IMR-90 (cell line): ENCODE measurements around the gene PDK1. TPM values are rescaled to one million over a fixed set of nuclear protein-coding genes. Genes with fewer than 3 reads are reported as not detected.

Experiments
- ATAC-seq: fragments of 200-7000 bp; cut with Tn5 transposase; 2 replicates; pipeline ENCODE4 v1.9.1; 2020; ENCODE audit warnings: low read depth, mild to moderate bottlenecking, moderate library complexity
- BruUV-seq: library from RNA; stranded (reverse); fragments of 400-500 nt; replicated peaks from 2 replicates; lab custom pipeline; 2021; lab: Mats Ljungman, UMichigan
- CTCF ChIA-PET: fragments of 300-600 bp; formaldehyde crosslinking; extraction: SDS; loops from one replicate; lab custom pipeline; 2021; ENCODE audit warnings: antibody characterized with exemption; lab: Yijun Ruan, JAX
- POLR2A ChIA-PET: fragments of 300-600 bp; sonication (Branson Sonifier 250); formaldehyde crosslinking; loops from one replicate; lab custom pipeline; 2022; ENCODE audit warnings: antibody characterized with exemption; ENCODE audit not compliant: unreplicated experiment; lab: Charles Lee
- DNase-seq: peaks from one replicate; pipeline ENCODE4 v3.0.0; 2013
- H2AFZ ChIP-seq: replicated peaks from 2 replicates; pipeline ENCODE3; 2013; ENCODE audit warnings: low read length, mild to moderate bottlenecking; ENCODE audit not compliant: poor library complexity
- H2AK5ac ChIP-seq: 2 replicates; pipeline ENCODE4 v1.6.1; 2013; ENCODE audit warnings: low read depth, low read length, inconsistent platforms
- H2AK9ac ChIP-seq: replicated peaks from 2 replicates; pipeline ENCODE3; 2013; ENCODE audit warnings: mild to moderate bottlenecking, low read depth, low read length, moderate library complexity; ENCODE audit not compliant: poor library complexity
- H2BK120ac ChIP-seq: 2 replicates; pipeline ENCODE4 v1.6.1; 2013; ENCODE audit warnings: low read depth, low read length, inconsistent platforms
- H2BK15ac ChIP-seq: 3 replicates; pipeline ENCODE4 v1.6.1; 2013; ENCODE audit warnings: low read depth, low read length, inconsistent platforms
- H2BK20ac ChIP-seq: 2 replicates; pipeline ENCODE4 v1.6.1; 2013; ENCODE audit warnings: low read depth, mild to moderate bottlenecking, inconsistent platforms, low read length, moderate library complexity
- H2BK5ac ChIP-seq: 2 replicates; pipeline ENCODE4 v1.6.1; 2013; ENCODE audit warnings: mild to moderate bottlenecking, low read depth, low read length, inconsistent platforms; ENCODE audit not compliant: poor library complexity, severe bottlenecking
- H3K14ac ChIP-seq: replicated peaks from 2 replicates; pipeline ENCODE4 v1.6.1; 2013; ENCODE audit warnings: low read depth, low read length, inconsistent platforms
- H3K18ac ChIP-seq: 2 replicates; pipeline ENCODE4 v1.6.1; 2013; ENCODE audit warnings: low read depth, low read length, control low read depth
- H3K23ac ChIP-seq: 2 replicates; pipeline ENCODE4 v1.6.1; 2013; ENCODE audit warnings: low read depth, low read length, inconsistent platforms
- H3K27ac ChIP-seq: 2 replicates; pipeline ENCODE4 v1.5.1; 2013; ENCODE audit warnings: mild to moderate bottlenecking, control low read depth, low read length; ENCODE audit not compliant: insufficient read depth
- H3K27me3 ChIP-seq: 2 replicates; pipeline ENCODE4 v1.6.1; 2013; ENCODE audit warnings: low read length; ENCODE audit not compliant: control insufficient read depth, insufficient read depth
- H3K36me3 ChIP-seq: 2 replicates; pipeline ENCODE4 v1.6.1; 2013; ENCODE audit warnings: low read length, mixed read lengths; ENCODE audit not compliant: control insufficient read depth, insufficient read depth
- H3K4ac ChIP-seq: 2 replicates; pipeline ENCODE4 v1.6.1; 2013; ENCODE audit warnings: low read depth, low read length, inconsistent platforms
- H3K4me1 ChIP-seq: 2 replicates; pipeline ENCODE4 v1.6.1; 2013; ENCODE audit warnings: low read length, mixed read lengths; ENCODE audit not compliant: control insufficient read depth, insufficient read depth
- H3K4me2 ChIP-seq: 2 replicates; pipeline ENCODE4 v1.6.1; 2013; ENCODE audit warnings: low read depth, mild to moderate bottlenecking, control low read depth, low read length, moderate library complexity
- H3K4me3 ChIP-seq: 2 replicates; pipeline ENCODE4 v1.5.1; 2013; ENCODE audit warnings: low read depth, mild to moderate bottlenecking, control low read depth, low read length, moderate library complexity; ENCODE audit not compliant: insufficient read depth
- H3K56ac ChIP-seq: 2 replicates; pipeline ENCODE4 v1.6.1; 2013; ENCODE audit warnings: low read length, inconsistent platforms; ENCODE audit not compliant: insufficient read depth; ENCODE audit errors: extremely low read depth
- H3K79me1 ChIP-seq, 2 experiments: 2 replicates each; pipeline ENCODE4 v1.6.1; 2013; ENCODE audit warnings: low read length in 2 of 2, inconsistent platforms in 1 of 2, low read depth in 1 of 2
- H3K9ac ChIP-seq: 2 replicates; pipeline ENCODE4 v1.6.1; 2013; ENCODE audit warnings: low read depth, low read length, control low read depth
- H3K9me1 ChIP-seq: 2 replicates; pipeline ENCODE4 v1.6.1; 2013; ENCODE audit warnings: low read length, inconsistent platforms; ENCODE audit not compliant: insufficient read depth
- H3K9me3 ChIP-seq: 2 replicates; pipeline ENCODE4 v1.6.1; 2013; ENCODE audit warnings: low read length; ENCODE audit not compliant: control insufficient read depth, insufficient read depth
- H4K20me1 ChIP-seq: 2 replicates; pipeline ENCODE4 v1.6.1; 2013; ENCODE audit warnings: low read length, inconsistent platforms; ENCODE audit not compliant: insufficient read depth
- H4K5ac ChIP-seq: 2 replicates; pipeline ENCODE4 v1.6.1; 2013; ENCODE audit warnings: mild to moderate bottlenecking, low read depth, low read length, control low read depth
- H4K8ac ChIP-seq, 2 experiments: 2 replicates each; pipeline ENCODE4 v1.6.1; 2013; ENCODE audit warnings: low read depth in 2 of 2, low read length in 2 of 2, control low read depth in 1 of 2, inconsistent platforms in 1 of 2
- H4K91ac ChIP-seq: 2 replicates; pipeline ENCODE4 v1.6.1; 2013; ENCODE audit warnings: low read depth, low read length, inconsistent platforms; ENCODE audit not compliant: insufficient read depth
- BHLHE40 ChIP-seq: fragments of 150-350 bp; IDR thresholded peaks from 2 replicates; pipeline ENCODE4 v1.6.1; 2016; ENCODE audit warnings: mild to moderate bottlenecking, low read depth, low read length
- CEBPB ChIP-seq: IDR thresholded peaks from 2 replicates; pipeline ENCODE4 v1.6.1; 2012; ENCODE audit warnings: low read depth, low read length, improper control_type of control experiment
- CHD1 ChIP-seq: IDR thresholded peaks from 2 replicates; pipeline ENCODE4 v1.6.1; 2012; ENCODE audit warnings: low read depth, low read length, improper control_type of control experiment
- FOS ChIP-seq: fragments of 150-350 bp; IDR thresholded peaks from 2 replicates; pipeline ENCODE4 v1.6.1; 2016; ENCODE audit warnings: low read depth, low read length
- MAFK ChIP-seq: IDR thresholded peaks from 2 replicates; pipeline ENCODE4 v1.6.1; 2012; ENCODE audit warnings: low read depth, low read length, improper control_type of control experiment
- MAZ ChIP-seq: IDR thresholded peaks from 2 replicates; pipeline ENCODE4 v1.6.1; 2012; ENCODE audit warnings: low read depth, mild to moderate bottlenecking, low read length, improper control_type of control experiment, moderate library complexity, borderline replicate concordance
- MXI1 ChIP-seq: IDR thresholded peaks from 2 replicates; pipeline ENCODE4 v1.6.1; 2012; ENCODE audit warnings: low read depth, mild to moderate bottlenecking, low read length, moderate library complexity, borderline replicate concordance
- NFE2L2 ChIP-seq: fragments of 150-350 bp; IDR thresholded peaks from 2 replicates; pipeline ENCODE4 v1.6.1; 2016; ENCODE audit warnings: low read depth, mild to moderate bottlenecking, low read length
- POLR2A ChIP-seq: IDR thresholded peaks from 2 replicates; pipeline ENCODE4 v1.6.1; 2012; ENCODE audit warnings: mild to moderate bottlenecking, low read depth, low read length
- RAD21 ChIP-seq: IDR thresholded peaks from 2 replicates; pipeline ENCODE4 v1.6.1; 2012; ENCODE audit warnings: low read length, improper control_type of control experiment
- RCOR1 ChIP-seq: IDR thresholded peaks from 2 replicates; pipeline ENCODE4 v1.6.1; 2012; ENCODE audit warnings: mild to moderate bottlenecking, low read length, improper control_type of control experiment; ENCODE audit not compliant: insufficient replicate concordance
- RFX5 ChIP-seq: IDR thresholded peaks from 2 replicates; pipeline ENCODE4 v1.8.0; 2012; ENCODE audit warnings: low read depth, mild to moderate bottlenecking, low read length, moderate library complexity
- SMC3 ChIP-seq: fragments of 150-350 bp; IDR thresholded peaks from 2 replicates; pipeline ENCODE4 v1.6.1; 2016; ENCODE audit warnings: low read depth, mild to moderate bottlenecking, antibody characterized with exemption, low read length, moderate library complexity
- dilution Hi-C: fragments of 300-500 bp; cut with HindIII; formaldehyde crosslinking; loops from one replicate; pipeline ENCODE4 v1.14.3; 2018; ENCODE audit warnings: low sequenced_read_pairs; ENCODE audit not compliant: unreplicated experiment
- in situ Hi-C: fragments of 300-500 bp; cut with MboI; formaldehyde crosslinking; loops from 3 replicates; pipeline ENCODE4 v1.14.3; 2019; ENCODE audit warnings: low sequenced_read_pairs, inconsistent platforms, mixed read lengths
- intact Hi-C: fragments of 100-400 bp; cut with micrococcal nuclease; formaldehyde crosslinking; loops from 2 replicates; pipeline ENCODE4 v1.10.0; 2022
- polyA plus RNA-seq, 3 experiments: library from polyadenylated mRNA; depleted of rRNA; stranded (reverse); fragments of >200 nt; gene quantifications; 2 replicates each; pipeline ENCODE4 v1.2.3, GENCODE V29; 2012; ENCODE audit warnings: low replicate concordance in 1 of 3
- total RNA-seq: library from RNA; depleted of rRNA; stranded (reverse); fragments of >200 nt; gene quantifications from 2 replicates; pipeline ENCODE4 v1.2.3, GENCODE V29; 2012
- TF ChIP-seq, protein P1 (sequence below): fragments of 150-350 bp; IDR thresholded peaks from 2 replicates; pipeline ENCODE4 v1.6.1; 2016; ENCODE audit warnings: low read depth, mild to moderate bottlenecking, low read length, moderate library complexity, borderline replicate concordance
- TF ChIP-seq, protein P2 (sequence below): fragments of 150-350 bp; IDR thresholded peaks from 2 replicates; pipeline ENCODE4 v1.6.1; 2017; ENCODE audit warnings: mild to moderate bottlenecking, antibody characterized with exemption, low read length, low read depth
- TF ChIP-seq, protein P3 (sequence below): conservative IDR thresholded peaks from 2 replicates; pipeline ENCODE4 v1.5.1; 2012; ENCODE audit warnings: mild to moderate bottlenecking, low read depth, low read length, improper control_type of control experiment

PDK1 gene
- total and polyA plus RNA-seq, 2 of the 4 experiments (the other 2 are of a cell fraction) = 38.1 to 85.9 TPM

DNA sequence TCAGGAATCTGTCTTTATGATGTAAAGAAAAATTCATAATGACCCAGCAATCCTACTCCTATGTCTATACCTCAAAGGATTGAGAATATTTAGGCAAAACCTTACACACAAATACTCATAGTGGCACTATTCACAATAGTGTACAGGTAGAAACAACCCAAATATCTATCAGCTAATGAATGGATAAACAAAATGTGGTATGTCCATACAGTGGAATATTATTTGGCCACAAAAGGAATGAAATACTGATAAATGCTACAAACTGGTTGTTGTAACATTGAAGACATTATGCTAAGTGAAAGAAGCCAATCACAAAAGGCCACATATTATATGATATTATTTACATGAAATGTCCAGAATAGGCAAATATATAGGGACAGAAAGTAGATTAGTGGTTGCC lies 24.7 kb downstream of the PDK1 start:
- intact Hi-C loops = no loop called here
- ChIA-PET POLR2A (no interaction called here), CTCF (no interaction called here)
- in situ Hi-C loops = no loop called here
- Histone ChIP-seq H3K27me3 (no peaks in the 10 kb centered on the region), H3K4ac (no peak overlapping the region), H3K9me1 (no peaks in the 10 kb centered on the region), H2BK5ac (no peak overlapping the region), H3K4me3 (no peak overlapping the region), H3K36me3 (peaks cover 24% of the 10 kb centered on the region), H2BK15ac (no peak overlapping the region), H2AFZ (no peak overlapping the region), H3K4me1 (no peaks in the 10 kb centered on the region; the same call in 1 of the 2 replicates), H3K14ac (no peak overlapping the region), H2BK20ac (no peak overlapping the region), H4K8ac (no peak overlapping the region), H2BK120ac (no peak overlapping the region), H3K27ac (no peak overlapping the region), H2AK9ac (no peak overlapping the region), H3K9me3 (peaks cover 8% of the 10 kb centered on the region), H4K91ac (no peak overlapping the region), H3K23ac (no peak overlapping the region), H4K5ac (no peak overlapping the region), H3K4me2 (no peak overlapping the region), H4K20me1 (peaks cover 6% of the 10 kb centered on the region; the same call in 1 of the 2 replicates), H3K56ac (no peak overlapping the region), H2AK5ac (no peak overlapping the region), H3K9ac (no peak overlapping the region), H3K18ac (no peak overlapping the region), H3K79me1 (peaks cover 21 to 36% of the 10 kb centered on the region in 2 experiments)
- dilution Hi-C loops = no loop called here
- TF ChIP-seq RCOR1 (no peak), MAFK (no peak), MAZ (no peak), RFX5 (no peak), POLR2A (no peak), FOS (no peak), CHD1 (no peak), MXI1 (no peak), NFE2L2 (no peak), SMC3 (no peak), BHLHE40 (no peak), RAD21 (no peak), CEBPB (no peak)
- TF ChIP-seq, protein P1, sequence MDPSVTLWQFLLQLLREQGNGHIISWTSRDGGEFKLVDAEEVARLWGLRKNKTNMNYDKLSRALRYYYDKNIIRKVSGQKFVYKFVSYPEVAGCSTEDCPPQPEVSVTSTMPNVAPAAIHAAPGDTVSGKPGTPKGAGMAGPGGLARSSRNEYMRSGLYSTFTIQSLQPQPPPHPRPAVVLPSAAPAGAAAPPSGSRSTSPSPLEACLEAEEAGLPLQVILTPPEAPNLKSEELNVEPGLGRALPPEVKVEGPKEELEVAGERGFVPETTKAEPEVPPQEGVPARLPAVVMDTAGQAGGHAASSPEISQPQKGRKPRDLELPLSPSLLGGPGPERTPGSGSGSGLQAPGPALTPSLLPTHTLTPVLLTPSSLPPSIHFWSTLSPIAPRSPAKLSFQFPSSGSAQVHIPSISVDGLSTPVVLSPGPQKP = no peak
- TF ChIP-seq, protein P2, sequence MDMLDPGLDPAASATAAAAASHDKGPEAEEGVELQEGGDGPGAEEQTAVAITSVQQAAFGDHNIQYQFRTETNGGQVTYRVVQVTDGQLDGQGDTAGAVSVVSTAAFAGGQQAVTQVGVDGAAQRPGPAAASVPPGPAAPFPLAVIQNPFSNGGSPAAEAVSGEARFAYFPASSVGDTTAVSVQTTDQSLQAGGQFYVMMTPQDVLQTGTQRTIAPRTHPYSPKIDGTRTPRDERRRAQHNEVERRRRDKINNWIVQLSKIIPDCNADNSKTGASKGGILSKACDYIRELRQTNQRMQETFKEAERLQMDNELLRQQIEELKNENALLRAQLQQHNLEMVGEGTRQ = no peak
- TF ChIP-seq, protein P3, sequence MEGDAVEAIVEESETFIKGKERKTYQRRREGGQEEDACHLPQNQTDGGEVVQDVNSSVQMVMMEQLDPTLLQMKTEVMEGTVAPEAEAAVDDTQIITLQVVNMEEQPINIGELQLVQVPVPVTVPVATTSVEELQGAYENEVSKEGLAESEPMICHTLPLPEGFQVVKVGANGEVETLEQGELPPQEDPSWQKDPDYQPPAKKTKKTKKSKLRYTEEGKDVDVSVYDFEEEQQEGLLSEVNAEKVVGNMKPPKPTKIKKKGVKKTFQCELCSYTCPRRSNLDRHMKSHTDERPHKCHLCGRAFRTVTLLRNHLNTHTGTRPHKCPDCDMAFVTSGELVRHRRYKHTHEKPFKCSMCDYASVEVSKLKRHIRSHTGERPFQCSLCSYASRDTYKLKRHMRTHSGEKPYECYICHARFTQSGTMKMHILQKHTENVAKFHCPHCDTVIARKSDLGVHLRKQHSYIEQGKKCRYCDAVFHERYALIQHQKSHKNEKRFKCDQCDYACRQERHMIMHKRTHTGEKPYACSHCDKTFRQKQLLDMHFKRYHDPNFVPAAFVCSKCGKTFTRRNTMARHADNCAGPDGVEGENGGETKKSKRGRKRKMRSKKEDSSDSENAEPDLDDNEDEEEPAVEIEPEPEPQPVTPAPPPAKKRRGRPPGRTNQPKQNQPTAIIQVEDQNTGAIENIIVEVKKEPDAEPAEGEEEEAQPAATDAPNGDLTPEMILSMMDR = no peak
- ATAC-seq (no peak), DNase-seq (no peak)
- no TSS peak for BruUV-seq
